Prostate gland (tissue), 2 donors: ENCODE measurements around the gene ATP9B. TPM values are rescaled to one million over a fixed set of nuclear protein-coding genes. Genes with fewer than 3 reads are reported as not detected.

Source experiments
- DNase-seq: peaks from one replicate; pipeline ENCODE4 v3.0.0-alpha.2; 2019; ENCODE audit warnings: low spot score
- H3K27ac ChIP-seq, 2 donors: fragments of 200-600 bp; sonication (generic); 2 replicates each; pipeline ENCODE4 v1.5.1; 2017 to 2019
- H3K27me3 ChIP-seq: fragments of 200-600 bp; sonication (generic); replicated peaks from 2 replicates; pipeline ENCODE4 v1.5.1; 2019; ENCODE audit not compliant: insufficient read depth
- H3K36me3 ChIP-seq, 2 donors: fragments of 200-600 bp; sonication (generic); 1 replicate in 1 of 2; 2 replicates in 1 of 2; pipeline versions ENCODE4 v1.5.1 to v1.8.1; 2017 to 2019
- H3K4me1 ChIP-seq: fragments of 200-600 bp; sonication (generic); replicated peaks from 2 replicates; pipeline ENCODE4 v1.5.1; 2019
- H3K4me3 ChIP-seq, 2 donors: fragments of 200-600 bp; sonication (generic); 2 replicates each; pipeline ENCODE4 v1.5.1; 2017 to 2019
- H3K9me3 ChIP-seq: fragments of 200-600 bp; sonication (generic); 2 replicates; pipeline ENCODE4 v1.5.1; 2017
- CTCF ChIP-seq, 4 experiments: fragments of 200-600 bp in 2 of 4; fragments of 450-650 bp in 2 of 4; sonication (generic) in 2 of 4; IDR thresholded peaks; 1 replicate in 3 of 4; 2 replicates in 1 of 4; pipeline ENCODE4 v1.5.1; 2016 to 2019; ENCODE audit warnings: antibody characterized with exemption in 4 of 4, mild to moderate bottlenecking in 2 of 4, moderate library complexity in 2 of 4
- POLR2A ChIP-seq: fragments of 450-650 bp; IDR thresholded peaks from one replicate; pipeline ENCODE4 v1.6.1; 2016; ENCODE audit warnings: antibody characterized with exemption, mild to moderate bottlenecking
- POLR2AphosphoS5 ChIP-seq: sonication (generic); formaldehyde crosslinking; IDR thresholded peaks from one replicate; pipeline ENCODE4 v1.6.1; 2017; ENCODE audit warnings: antibody characterized with exemption
- WGBS: methylation state at CpG from one replicate; pipeline ENCODE4 v1.1.5; 2018; 5-methylcytosine and 5-hydroxymethylcytosine counted together
- intact Hi-C: fragments of 100-400 bp; cut with DNase I; formaldehyde crosslinking; loops from one replicate; pipeline ENCODE4 v1.14.2; 2022
- total RNA-seq, 2 donors: library from RNA; depleted of rRNA; stranded (reverse); fragments of >200 nt; gene quantifications; one replicate each; pipeline ENCODE4 v1.1.0, GENCODE V29; 2016

The ATP9B gene
- total RNA-seq, 2 donors from 2014 or later, result 33.8 to 55.6 TPM

GRCh38 chr18:79203017-79203605 is 133.9 kb downstream of the ATP9B start:
- Histone ChIP-seq H3K4me1 (no peaks in the 10 kb centered on the region), H3K27ac (no peak overlapping the region), H3K4me3 (no peak overlapping the region), H3K9me3 (no peaks in the 10 kb centered on the region), H3K36me3 (no peaks in the 10 kb centered on the region), H3K27me3 (no peaks in the 10 kb centered on the region)
- intact Hi-C loops, result no loop called here
- 96% methylated on average over 8 of the region's 8 CpGs for WGBS
- no peak for DNase-seq
- TF ChIP-seq CTCF (IDR thresholded peaks at IDR 0.05), result no peak
- TF ChIP-seq POLR2A, result no peak
- no peak for TF ChIP-seq POLR2AphosphoS5

DNA sequence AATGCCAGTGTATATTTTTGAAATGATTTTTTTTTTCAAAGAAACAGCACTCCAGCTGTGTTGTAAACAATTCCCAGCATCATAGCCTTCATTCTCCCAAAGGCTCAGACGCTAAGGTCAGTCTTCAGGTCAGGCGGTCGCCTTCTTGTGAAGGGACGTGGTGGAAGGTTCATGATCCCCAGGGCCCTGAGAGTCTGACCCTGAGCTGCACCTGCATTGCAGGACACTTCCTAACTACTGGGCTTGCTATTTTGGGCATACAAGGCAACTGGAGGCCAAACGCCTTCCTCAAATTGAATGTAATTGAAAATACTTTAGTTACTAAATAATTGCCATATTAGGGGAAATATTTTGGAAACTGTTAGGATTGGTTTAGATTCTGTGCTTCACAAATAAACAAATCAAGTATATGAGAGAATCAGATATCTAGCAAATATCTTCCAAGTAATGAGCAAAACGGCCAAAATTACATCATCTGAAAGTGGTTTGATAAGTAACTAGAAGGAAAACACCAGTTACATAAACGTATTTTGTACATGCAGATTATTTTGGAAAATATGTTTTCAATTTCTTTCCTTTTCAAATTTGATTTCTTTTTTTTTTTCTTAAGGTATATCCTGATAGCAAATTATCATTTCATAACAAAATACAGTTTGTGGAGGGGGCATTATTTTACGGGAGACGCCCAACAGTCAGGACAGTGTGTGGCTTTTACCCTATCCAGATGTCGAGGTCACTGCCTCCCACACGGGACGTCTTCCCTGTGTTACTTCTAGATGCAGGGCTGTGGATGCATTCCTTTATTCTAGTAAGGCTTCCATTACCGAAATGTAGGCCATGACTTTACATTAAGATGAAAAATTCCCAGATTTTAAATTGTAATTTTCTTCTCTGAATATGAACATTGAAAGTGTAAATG is 136.0 kb downstream of the ATP9B start:
- no peak for DNase-seq
- 87% methylated on average over 13 of the region's 13 CpGs for WGBS
- Histone ChIP-seq H3K4me3 (no peak overlapping the region), H3K4me1 (no peaks in the 10 kb centered on the region), H3K36me3 (no peaks in the 10 kb centered on the region), H3K27ac (no peak overlapping the region), H3K9me3 (no peaks in the 10 kb centered on the region), H3K27me3 (no peaks in the 10 kb centered on the region)
- TF ChIP-seq POLR2AphosphoS5 (no peak), POLR2A (no peak), CTCF (IDR thresholded peaks at IDR 0.05) (no peak)
- intact Hi-C loops, result no loop called here

- no peak for DNase-seq
- Histone ChIP-seq H3K27ac (no peak overlapping the region), H3K4me3 (no peak overlapping the region), H3K4me1 (no peaks in the 10 kb centered on the region), H3K36me3 (no peaks in the 10 kb centered on the region), H3K9me3 (no peaks in the 10 kb centered on the region), H3K27me3 (no peaks in the 10 kb centered on the region)
- 91% methylated on average over 4 of the region's 4 CpGs for WGBS
- TF ChIP-seq POLR2AphosphoS5 (no peak), CTCF (IDR thresholded peaks at IDR 0.05) (no peak), POLR2A (no peak)
- intact Hi-C loops, result no loop called here
Observed at GRCh38 chr18:79206444-79206843, 137.2 kb downstream of the ATP9B start.

DNA sequence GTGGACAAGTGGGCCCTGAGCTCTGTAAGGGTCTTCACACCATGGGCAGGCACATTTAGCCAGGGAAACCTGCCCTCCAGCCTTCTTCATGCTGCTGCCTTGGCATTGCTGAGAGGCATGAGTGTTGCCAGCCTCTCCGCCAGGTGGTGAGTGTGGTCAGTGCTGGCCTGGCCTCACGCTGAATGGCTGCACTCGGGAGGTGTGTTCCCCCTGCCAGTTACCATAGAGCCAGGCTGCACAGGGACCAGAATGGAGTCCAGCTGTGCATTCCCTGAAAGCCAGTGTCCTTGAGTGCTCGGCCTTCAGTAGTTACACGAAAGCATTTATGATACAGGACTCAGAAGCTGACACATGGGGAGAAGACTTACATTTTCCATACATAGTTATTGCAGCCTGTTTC is 139.7 kb downstream of the ATP9B start:
- DNase-seq, result no peak
- no peak for TF ChIP-seq POLR2A
- no peak for TF ChIP-seq POLR2AphosphoS5
- no peak for TF ChIP-seq CTCF (IDR thresholded peaks at IDR 0.05)
- no peaks in the 10 kb centered on the region for H3K27me3 ChIP-seq
- WGBS, result 84% methylated on average over 5 of the region's 5 CpGs
- no peak overlapping the region for H3K4me3 ChIP-seq
- H3K27ac ChIP-seq, result no peak overlapping the region
- no peaks in the 10 kb centered on the region for H3K36me3 ChIP-seq
- no peaks in the 10 kb centered on the region for H3K9me3 ChIP-seq
- intact Hi-C loops, result no loop called here
- H3K4me1 ChIP-seq, result no peaks in the 10 kb centered on the region
